Neural cell (in vitro differentiated cells): ENCODE results near the gene SLK. TPM values are rescaled to one million over a fixed set of nuclear protein-coding genes. Genes with fewer than 3 reads are reported as not detected.

Source experiments
- H2AFZ ChIP-seq: fragments of 200-600, 300-800 bp; sonication (generic), shearing (Covaris generic); 2 replicates; pipeline ENCODE4 v1.6.0; 2014; ENCODE audit warnings: low read depth, mild to moderate bottlenecking, antibody characterized with exemption, low read length, moderate library complexity
- H3F3A ChIP-seq: fragments of 200-600 bp; shearing (Covaris generic); 2 replicates; pipeline ENCODE4 v1.6.1; 2016; ENCODE audit warnings: mild to moderate bottlenecking, moderate library complexity, mixed read lengths, antibody characterized with exemption, low read length; ENCODE audit not compliant: insufficient read depth, poor library complexity, severe bottlenecking
- H3K27ac ChIP-seq: fragments of 200-600, 300-800 bp; sonication (generic), shearing (Covaris generic); 2 replicates; pipeline ENCODE4 v1.5.1; 2014; ENCODE audit warnings: mild to moderate bottlenecking, low read length, moderate library complexity
- H3K27me3 ChIP-seq: fragments of 300-800, 200-600 bp; sonication (generic), shearing (Covaris generic); 2 replicates; pipeline ENCODE4 v1.6.0; 2014; ENCODE audit warnings: mild to moderate bottlenecking, low read depth, low read length, moderate library complexity; ENCODE audit not compliant: insufficient read depth
- H3K36me3 ChIP-seq: fragments of 300-800, 200-600 bp; sonication (generic), shearing (Covaris generic); 2 replicates; pipeline ENCODE4 v1.5.1; 2014; ENCODE audit warnings: mild to moderate bottlenecking, antibody characterized with exemption, low read length, moderate library complexity; ENCODE audit not compliant: insufficient read depth
- H3K4me2 ChIP-seq: fragments of 300-800, 200-600 bp; sonication (generic), shearing (Covaris generic); 2 replicates; pipeline ENCODE4 v1.6.0; 2014; ENCODE audit warnings: mild to moderate bottlenecking, low read length
- H3K4me3 ChIP-seq: fragments of 300-800, 200-600 bp; sonication (generic), shearing (Covaris generic); 2 replicates; pipeline ENCODE4 v1.5.1; 2014; ENCODE audit warnings: mild to moderate bottlenecking, low read length, moderate library complexity
- H3K79me2 ChIP-seq: fragments of 200-600 bp; shearing (Covaris generic); replicated peaks from 2 replicates; pipeline ENCODE4 v1.6.0; 2014; ENCODE audit warnings: mild to moderate bottlenecking, low read length, moderate library complexity; ENCODE audit not compliant: insufficient read depth
- H3K9ac ChIP-seq: fragments of 300-800, 200-600 bp; sonication (generic), shearing (Covaris generic); 2 replicates; pipeline ENCODE4 v1.6.1; 2016; ENCODE audit warnings: mild to moderate bottlenecking, low read length, mixed read lengths
- H3K9me2 ChIP-seq: fragments of 200-600 bp; shearing (Covaris generic); 2 replicates; pipeline ENCODE4 v1.6.1; 2016; ENCODE audit warnings: mild to moderate bottlenecking, low read length, mixed read lengths; ENCODE audit not compliant: insufficient read depth
- H3K9me3 ChIP-seq: fragments of 200-600, 300-800 bp; sonication (generic), shearing (Covaris generic); 2 replicates; pipeline ENCODE4 v1.6.1; 2016; ENCODE audit warnings: mild to moderate bottlenecking, mixed run types, low read length, moderate library complexity, mixed read lengths
- H4K20me1 ChIP-seq: fragments of 200-600 bp; shearing (Covaris generic); 2 replicates; pipeline ENCODE4 v1.6.1; 2016; ENCODE audit warnings: mild to moderate bottlenecking, mixed run types; ENCODE audit not compliant: insufficient read depth
- EP300 ChIP-seq: fragments of 450-650 bp; conservative IDR thresholded peaks from 2 replicates; pipeline ENCODE4 v1.6.1; 2014; ENCODE audit warnings: antibody characterized with exemption, mild to moderate bottlenecking, moderate library complexity; ENCODE audit not compliant: poor library complexity, severe bottlenecking
- EZH2 ChIP-seq: fragments of 200-600, 300-800 bp; shearing (Covaris generic), sonication (generic); IDR thresholded peaks from 2 replicates; pipeline ENCODE4 v1.6.1; 2014; ENCODE audit warnings: antibody characterized with exemption, low read length, borderline replicate concordance, mild to moderate bottlenecking; ENCODE audit not compliant: insufficient read depth, poor library complexity, severe bottlenecking
- MXI1 ChIP-seq: fragments of 450-650 bp; conservative IDR thresholded peaks from 2 replicates; pipeline ENCODE4 v1.6.1; 2014; ENCODE audit warnings: antibody characterized with exemption, mild to moderate bottlenecking; ENCODE audit not compliant: poor library complexity, severe bottlenecking
- POLR2AphosphoS5 ChIP-seq: IDR thresholded peaks from 2 replicates; pipeline ENCODE4 v1.6.1; 2012
- RAD21 ChIP-seq: fragments of 450-650 bp; conservative IDR thresholded peaks from 2 replicates; pipeline ENCODE4 v1.6.1; 2014; ENCODE audit warnings: antibody characterized with exemption, mild to moderate bottlenecking, moderate library complexity
- REST ChIP-seq: IDR thresholded peaks from 2 replicates; pipeline ENCODE4 v1.6.1; 2012; ENCODE audit warnings: borderline replicate concordance
- SMC3 ChIP-seq: fragments of 450-650 bp; conservative IDR thresholded peaks from 2 replicates; pipeline ENCODE4 v1.6.1; 2014; ENCODE audit warnings: antibody characterized with exemption, mild to moderate bottlenecking, moderate library complexity; ENCODE audit not compliant: poor library complexity
- TAF1 ChIP-seq: IDR thresholded peaks from 2 replicates; pipeline ENCODE4 v1.6.1; 2012; ENCODE audit warnings: low read depth
- polyA plus RNA-seq: library from polyadenylated mRNA; depleted of rRNA; stranded (reverse); fragments of >200 nt; gene quantifications from 2 replicates; pipeline ENCODE4 v1.2.3, GENCODE V29; 2014
- TF ChIP-seq, protein P1 (sequence below): fragments of 450-650 bp; IDR thresholded peaks from 2 replicates; pipeline ENCODE4 v1.5.1; 2014; ENCODE audit warnings: antibody characterized with exemption, mild to moderate bottlenecking, moderate library complexity; ENCODE audit not compliant: poor library complexity, severe bottlenecking

Gene SLK
- polyA plus RNA-seq, 1 donor from 2014 or later = 23.7 TPM

GRCh38 chr10:104036069-104036384, 69.1 kb downstream of the SLK start:
- no peaks in the 10 kb centered on the region for H3F3A ChIP-seq
- H3K27me3 ChIP-seq = no peaks in the 10 kb centered on the region
- H3K4me3 ChIP-seq = no peak overlapping the region
- H3K27ac ChIP-seq = no peak overlapping the region
- H2AFZ ChIP-seq = no peak overlapping the region
- no peaks in the 10 kb centered on the region for H4K20me1 ChIP-seq
- H3K9me3 ChIP-seq = no peaks in the 10 kb centered on the region
- H3K4me2 ChIP-seq = no peak overlapping the region
- H3K9me2 ChIP-seq = no peaks in the 10 kb centered on the region
- no peak overlapping the region for H3K9ac ChIP-seq
- no peak for TF ChIP-seq REST
- no peaks in the 10 kb centered on the region for H3K36me3 ChIP-seq
- H3K79me2 ChIP-seq = no peaks in the 10 kb centered on the region

- H3F3A ChIP-seq = no peaks in the 10 kb centered on the region
- no peaks in the 10 kb centered on the region for H3K36me3 ChIP-seq
- no peaks in the 10 kb centered on the region for H3K9me3 ChIP-seq
- H3K79me2 ChIP-seq = no peaks in the 10 kb centered on the region
- TF ChIP-seq MXI1 (no peak), SMC3 (no peak), TAF1 (no peak)
- no peak overlapping the region for H2AFZ ChIP-seq
- H3K9ac ChIP-seq = no peak overlapping the region
- no peak overlapping the region for H3K4me2 ChIP-seq
- H3K4me3 ChIP-seq = no peak overlapping the region
- H3K27me3 ChIP-seq = no peaks in the 10 kb centered on the region
- no peak overlapping the region for H3K27ac ChIP-seq
- H3K9me2 ChIP-seq = no peaks in the 10 kb centered on the region
- no peaks in the 10 kb centered on the region for H4K20me1 ChIP-seq
Measured at GRCh38 chr10:104036518-104037260, 69.7 kb downstream of the SLK start.

GRCh38 chr10:104037261-104037951, 70.5 kb downstream of the SLK start:
- Histone ChIP-seq H3K27me3 (no peaks in the 10 kb centered on the region), H3K79me2 (no peaks in the 10 kb centered on the region), H3K4me3 (no peak overlapping the region), H3F3A (no peaks in the 10 kb centered on the region), H3K9me2 (no peaks in the 10 kb centered on the region), H2AFZ (no peak overlapping the region), H3K27ac (no peak overlapping the region), H3K4me2 (no peak overlapping the region), H3K9ac (no peak overlapping the region), H3K36me3 (no peaks in the 10 kb centered on the region), H3K9me3 (no peaks in the 10 kb centered on the region), H4K20me1 (no peaks in the 10 kb centered on the region)
- TF ChIP-seq RAD21 (no peak), POLR2AphosphoS5 (no peak), EZH2 (no peak), EP300 (no peak), MXI1 (no peak), TAF1 (no peak), REST (no peak), SMC3 (no peak)
- TF ChIP-seq, protein P1, sequence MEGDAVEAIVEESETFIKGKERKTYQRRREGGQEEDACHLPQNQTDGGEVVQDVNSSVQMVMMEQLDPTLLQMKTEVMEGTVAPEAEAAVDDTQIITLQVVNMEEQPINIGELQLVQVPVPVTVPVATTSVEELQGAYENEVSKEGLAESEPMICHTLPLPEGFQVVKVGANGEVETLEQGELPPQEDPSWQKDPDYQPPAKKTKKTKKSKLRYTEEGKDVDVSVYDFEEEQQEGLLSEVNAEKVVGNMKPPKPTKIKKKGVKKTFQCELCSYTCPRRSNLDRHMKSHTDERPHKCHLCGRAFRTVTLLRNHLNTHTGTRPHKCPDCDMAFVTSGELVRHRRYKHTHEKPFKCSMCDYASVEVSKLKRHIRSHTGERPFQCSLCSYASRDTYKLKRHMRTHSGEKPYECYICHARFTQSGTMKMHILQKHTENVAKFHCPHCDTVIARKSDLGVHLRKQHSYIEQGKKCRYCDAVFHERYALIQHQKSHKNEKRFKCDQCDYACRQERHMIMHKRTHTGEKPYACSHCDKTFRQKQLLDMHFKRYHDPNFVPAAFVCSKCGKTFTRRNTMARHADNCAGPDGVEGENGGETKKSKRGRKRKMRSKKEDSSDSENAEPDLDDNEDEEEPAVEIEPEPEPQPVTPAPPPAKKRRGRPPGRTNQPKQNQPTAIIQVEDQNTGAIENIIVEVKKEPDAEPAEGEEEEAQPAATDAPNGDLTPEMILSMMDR = no peak
